T-helper 1 cell treated with Interleukin-12 subunit alpha and Interleukin-12 subunit beta and Interleukin-4 antibody, amounts not matched to agents 30 μg/mL and 1 μg/mL, for 36 hours (primary cell): ENCODE data around the gene WDR44.
"Not testable (repeated sequence)": the region's sequence is repeated elsewhere in the genome, so short reads cannot be mapped to it uniquely, and the experiment has no call there.

Experiments
- H3K27ac Mint-ChIP-seq: one replicate; pipeline ENCODE4 v1.8.0; 2021; ENCODE audit warnings: mild to moderate bottlenecking, mixed read lengths
- H3K27me3 Mint-ChIP-seq: one replicate; pipeline ENCODE4 v1.8.0; 2021; ENCODE audit warnings: low read depth, mixed read lengths
- H3K36me3 Mint-ChIP-seq: one replicate; pipeline ENCODE4 v1.8.0; 2021; ENCODE audit warnings: low read depth, mixed read lengths
- H3K4me1 Mint-ChIP-seq: one replicate; pipeline ENCODE4 v1.8.0; 2021; ENCODE audit warnings: low read depth, mixed read lengths
- H3K4me3 Mint-ChIP-seq: one replicate; pipeline ENCODE4 v1.8.0; 2021; ENCODE audit warnings: mild to moderate bottlenecking, moderate library complexity, mixed read lengths
- H3K9me3 Mint-ChIP-seq: one replicate; pipeline ENCODE4 v1.8.0; 2021; ENCODE audit warnings: mixed read lengths

WDR44 gene

DNA sequence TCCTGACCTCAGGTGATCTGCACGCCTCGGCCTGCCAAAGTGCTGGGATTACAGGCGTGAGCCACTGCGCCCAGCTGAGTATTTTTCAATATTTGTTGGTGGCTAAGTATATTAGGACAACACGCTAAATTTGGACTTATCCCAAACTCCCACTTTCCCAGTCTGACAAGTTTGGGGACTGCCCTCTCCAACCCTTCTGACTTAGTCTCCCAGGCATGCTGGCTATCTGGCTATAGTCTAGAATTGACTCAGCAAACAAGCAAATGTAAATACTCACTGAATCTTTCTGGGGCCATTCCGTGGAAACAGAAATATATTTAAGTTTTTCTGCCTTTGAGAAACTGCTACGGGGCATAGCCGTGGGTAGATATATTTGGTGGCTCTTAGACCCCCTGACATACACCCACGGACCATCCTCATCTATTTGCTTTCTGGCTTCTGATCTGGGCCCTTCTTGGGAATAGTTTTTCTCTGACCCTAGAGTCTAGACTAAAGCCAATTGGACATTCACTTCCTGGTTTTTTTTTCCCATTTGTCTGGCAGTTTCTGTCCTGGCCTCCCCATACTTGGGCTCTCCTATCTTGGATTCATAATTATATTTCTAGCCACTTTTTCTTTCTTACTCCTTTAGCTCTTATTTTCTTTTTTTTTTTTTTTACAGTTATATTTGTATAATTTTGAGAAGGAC lies 138.5 kb downstream of the WDR44 start:
- Mint-ChIP-seq H3K4me3 (no peak overlapping the region), H3K9me3 (no peaks in the 10 kb centered on the region), H3K27me3 (no peaks in the 10 kb centered on the region), H3K4me1 (no peaks in the 10 kb centered on the region), H3K27ac (no peak overlapping the region), H3K36me3 (no peaks in the 10 kb centered on the region)

DNA sequence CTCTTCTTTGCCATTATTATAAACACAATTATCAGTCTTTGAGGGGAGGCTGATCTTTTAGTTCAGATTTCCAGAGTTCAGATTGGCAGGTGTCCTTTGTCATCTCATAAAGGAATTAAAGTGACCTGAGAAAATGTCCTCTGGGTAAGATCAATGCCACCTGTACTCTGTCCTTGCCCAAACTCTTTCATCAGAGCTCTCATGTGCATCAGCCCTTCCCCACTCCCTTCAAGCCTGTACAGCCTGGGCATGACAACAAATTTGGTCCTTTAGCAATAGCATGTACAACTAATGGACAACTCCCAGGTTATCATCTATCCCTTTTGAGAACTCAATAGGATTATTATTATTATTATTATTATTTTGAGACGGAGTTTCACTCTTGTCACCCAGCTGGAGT lies 140.8 kb downstream of the WDR44 start:
- H3K27me3 Mint-ChIP-seq, H3K27ac Mint-ChIP-seq, H3K9me3 Mint-ChIP-seq, H3K36me3 Mint-ChIP-seq, H3K4me3 Mint-ChIP-seq, H3K4me1 Mint-ChIP-seq: not testable (repeated sequence)

DNA sequence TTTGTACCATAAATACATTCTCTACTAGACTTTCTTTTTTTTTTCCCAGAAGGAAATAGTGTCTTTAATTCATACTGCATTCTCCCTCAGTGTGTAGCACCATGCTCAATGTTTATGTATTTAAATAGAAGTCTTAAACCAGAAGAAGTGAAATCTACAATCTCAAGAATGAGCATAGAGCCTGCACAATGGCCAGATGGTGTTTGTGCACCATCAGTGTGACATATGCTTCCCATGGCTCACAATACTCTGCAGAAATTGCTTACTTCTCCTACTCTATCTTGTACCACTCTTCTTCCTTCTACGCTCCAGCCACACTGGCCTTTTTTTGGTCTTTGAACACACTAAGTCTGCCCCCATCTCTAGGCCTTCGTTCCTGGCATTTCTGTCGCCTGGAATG lies 147.1 kb downstream of the WDR44 start:
- H3K4me1 Mint-ChIP-seq, result peaks cover 9% of the 10 kb centered on the region
- no peaks in the 10 kb centered on the region for H3K9me3 Mint-ChIP-seq
- no peak overlapping the region for H3K27ac Mint-ChIP-seq
- H3K36me3 Mint-ChIP-seq, result peaks cover 1% of the 10 kb centered on the region
- no peak overlapping the region for H3K4me3 Mint-ChIP-seq
- no peaks in the 10 kb centered on the region for H3K27me3 Mint-ChIP-seq

DNA sequence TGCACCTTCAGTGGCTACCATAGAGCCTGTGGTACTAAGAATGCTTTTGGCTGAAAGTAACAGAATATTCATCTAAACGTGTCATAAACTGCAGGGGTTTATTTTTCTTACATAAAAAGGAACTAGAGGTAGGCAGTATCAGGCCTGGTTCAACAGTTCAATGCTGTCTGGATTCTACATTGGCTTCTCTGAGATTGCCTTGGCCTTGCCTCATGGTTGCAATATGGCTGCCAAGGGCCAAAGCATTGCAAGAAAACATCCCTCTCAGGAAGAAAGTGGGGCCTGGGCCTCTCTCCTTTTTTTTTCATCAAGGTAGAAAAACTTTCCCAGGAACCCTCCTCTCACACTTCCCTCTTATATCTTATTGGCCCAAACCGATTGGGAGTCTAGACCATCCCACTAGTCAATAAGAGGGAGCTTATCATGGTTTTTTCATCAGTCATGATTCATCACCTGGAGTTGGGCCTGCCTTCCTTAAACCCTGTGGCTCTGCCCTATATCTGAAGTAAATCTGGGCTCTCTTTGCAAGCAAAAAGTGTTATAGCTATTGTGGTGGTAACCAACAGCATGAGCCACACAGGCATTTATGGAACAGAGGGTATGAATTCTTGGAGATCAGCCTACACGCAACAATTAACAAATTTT lies 147.9 kb downstream of the WDR44 start:
- peaks cover 2% of the 10 kb centered on the region for H3K36me3 Mint-ChIP-seq
- no peaks in the 10 kb centered on the region for H3K27me3 Mint-ChIP-seq
- H3K4me3 Mint-ChIP-seq, result no peak overlapping the region
- H3K9me3 Mint-ChIP-seq, result no peaks in the 10 kb centered on the region
- H3K27ac Mint-ChIP-seq, result no peak overlapping the region
- peaks cover 13% of the 10 kb centered on the region for H3K4me1 Mint-ChIP-seq

DNA sequence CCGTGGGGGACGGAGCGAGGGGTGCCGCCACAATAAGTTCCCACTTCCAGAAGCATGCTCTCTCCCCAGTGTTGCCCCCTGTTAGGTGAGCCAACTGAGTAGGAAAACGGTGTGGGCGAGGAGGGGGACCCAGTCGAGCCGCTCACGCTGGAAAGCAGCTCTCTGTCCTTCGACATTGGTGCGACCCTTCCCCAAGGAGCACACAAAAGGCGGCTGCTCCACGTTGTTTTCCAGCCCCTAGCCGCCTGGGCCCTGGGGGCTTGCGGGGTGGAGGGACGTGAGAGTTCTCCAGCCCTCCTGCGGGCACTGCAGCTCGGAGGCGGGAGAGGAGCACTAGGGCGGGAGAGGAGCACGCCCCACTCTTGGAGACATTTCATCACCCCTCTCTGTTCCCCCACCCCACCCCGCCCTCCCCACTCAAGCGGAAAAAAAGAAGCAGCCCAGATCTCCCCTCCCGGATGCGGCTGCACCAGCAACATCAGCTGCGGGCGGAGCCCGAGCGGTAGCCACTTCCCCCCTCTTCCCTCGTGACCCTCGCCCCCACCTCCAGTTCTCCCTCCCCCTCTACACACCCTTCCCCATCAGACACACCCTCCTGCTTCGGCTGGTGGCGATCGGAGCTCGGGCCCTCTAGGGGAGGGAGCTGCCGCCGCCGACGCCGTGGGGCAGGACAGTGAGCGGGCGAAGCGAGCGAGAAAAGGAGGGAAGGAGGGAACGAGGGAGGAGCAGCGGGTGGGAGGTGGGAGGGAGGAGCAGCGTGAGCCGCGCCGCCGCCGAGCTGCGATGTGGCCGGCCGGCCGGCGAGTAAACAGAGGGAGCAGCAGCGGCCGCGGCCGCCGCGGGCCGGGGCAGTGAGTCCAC lies 149.4 kb downstream of the WDR44 start, which contains the start of gene DOCK11:
Gene DOCK11, plus strand, starts transcription at position 755 of the 861 bp plus-strand sequence. CDS start 157 bp downstream, outside the sequence.
- Mint-ChIP-seq H3K36me3 (peaks cover 6% of the 10 kb centered on the region), H3K27me3 (no peaks in the 10 kb centered on the region), H3K9me3 (no peaks in the 10 kb centered on the region), H3K27ac (peak within 1 kb of the TSS; percentile 98), H3K4me3 (peak within 1 kb of the TSS; percentile 99), H3K4me1 (peaks cover 18% of the 10 kb centered on the region)

DNA sequence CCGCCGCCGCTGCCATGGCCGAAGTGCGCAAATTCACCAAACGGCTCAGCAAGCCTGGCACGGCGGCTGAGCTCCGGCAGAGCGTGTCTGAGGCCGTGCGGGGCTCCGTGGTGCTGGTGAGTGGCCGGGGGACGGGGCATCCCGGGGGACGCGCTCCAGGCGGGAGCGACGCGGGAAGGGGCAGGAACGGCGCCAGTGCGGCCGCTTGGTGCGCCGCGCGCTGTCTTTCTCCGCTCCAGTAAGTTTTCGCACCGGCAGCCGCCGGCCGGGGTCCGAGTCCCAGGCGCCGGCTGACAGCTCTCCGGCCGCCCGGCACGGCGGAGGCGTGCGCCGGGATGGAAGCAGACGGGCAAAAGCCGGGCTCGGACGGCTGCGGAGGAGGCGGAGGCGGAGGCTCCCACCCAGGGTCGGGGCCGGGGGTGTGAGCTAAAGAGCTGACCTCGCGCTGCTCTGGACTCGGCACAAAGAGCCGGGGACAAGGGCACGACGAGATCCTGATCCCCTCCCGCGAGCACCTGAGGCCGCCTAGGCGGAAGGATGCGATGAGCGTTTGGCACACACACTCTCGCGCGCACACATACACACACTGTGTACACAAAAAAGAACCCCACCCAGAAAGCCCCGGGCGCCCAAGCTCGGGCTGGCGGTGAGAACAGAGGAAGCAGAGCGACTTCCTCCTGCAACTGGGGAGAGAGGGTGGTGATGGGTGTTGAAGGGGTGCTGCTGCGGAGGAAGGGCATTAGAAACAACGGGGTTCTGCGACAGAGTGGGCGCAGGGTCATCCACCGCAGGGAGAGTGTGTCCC lies 150.3 kb downstream of the WDR44 start:
- Mint-ChIP-seq H3K27ac (peak overlapping the region; percentile 98), H3K4me3 (peak overlapping the region; percentile 99)

DNA sequence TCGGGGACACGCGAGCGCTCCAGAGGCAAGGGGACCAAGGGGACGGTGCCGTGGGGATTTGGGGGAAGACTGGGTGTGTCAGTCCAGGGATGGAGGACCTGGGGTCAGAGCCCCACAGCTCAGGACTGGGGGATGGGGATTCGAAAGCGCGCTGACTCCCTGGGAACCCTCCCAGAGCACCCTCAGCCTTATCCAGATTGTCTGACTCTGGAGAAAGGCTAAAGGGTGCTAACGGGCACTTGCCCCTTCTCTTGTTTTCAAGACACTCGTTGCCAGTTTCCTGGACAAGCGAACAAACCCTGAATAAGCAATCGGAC lies 150.8 kb downstream of the WDR44 start:
- peak overlapping the region; percentile 99 for H3K4me3 Mint-ChIP-seq
- peaks cover 6% of the 10 kb centered on the region for H3K36me3 Mint-ChIP-seq
- H3K27me3 Mint-ChIP-seq, result no peaks in the 10 kb centered on the region
- H3K9me3 Mint-ChIP-seq, result no peaks in the 10 kb centered on the region
- peaks cover 18% of the 10 kb centered on the region for H3K4me1 Mint-ChIP-seq
- H3K27ac Mint-ChIP-seq, result peak overlapping the region; percentile 98

More for the DNA sequence above, 150.3 kb downstream of the WDR44 start:
- Mint-ChIP-seq H3K36me3 (peaks cover 6% of the 10 kb centered on the region), H3K9me3 (no peaks in the 10 kb centered on the region), H3K27me3 (no peaks in the 10 kb centered on the region), H3K4me1 (peaks cover 18% of the 10 kb centered on the region)

DNA sequence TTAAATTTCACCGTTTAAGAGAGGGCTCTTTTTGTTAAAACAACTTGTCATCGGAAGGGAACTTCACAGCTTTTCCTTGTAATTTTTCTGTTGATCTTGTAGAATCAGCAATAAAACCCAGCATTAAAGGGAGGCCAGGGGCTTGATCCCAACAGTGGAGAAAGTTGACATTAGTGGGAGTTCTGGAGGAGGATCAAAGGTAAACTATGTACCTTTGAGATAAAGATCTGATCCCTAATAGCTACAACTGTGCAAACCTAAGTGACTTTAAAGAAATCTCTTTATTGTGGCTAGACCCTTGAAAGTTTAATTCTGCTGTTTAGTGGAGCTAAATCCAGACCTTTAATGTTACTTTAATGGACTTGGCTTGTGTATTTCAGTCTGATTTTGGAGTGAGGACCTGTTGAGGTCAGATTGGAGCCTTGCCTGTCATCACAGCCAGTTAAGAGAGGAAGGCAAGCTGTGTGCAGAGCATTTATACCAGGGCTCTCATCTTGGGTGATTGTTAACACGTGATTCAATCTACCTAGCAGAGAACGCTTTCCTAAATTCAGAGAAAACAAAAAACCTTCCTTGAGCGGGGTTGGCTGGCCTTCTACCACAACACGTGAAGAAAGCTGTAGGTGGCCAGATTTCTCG lies 151.4 kb downstream of the WDR44 start:
- Mint-ChIP-seq H3K27me3 (no peaks in the 10 kb centered on the region), H3K36me3 (peaks cover 6% of the 10 kb centered on the region), H3K4me3 (peak overlapping the region; percentile 99), H3K27ac (peak overlapping the region; percentile 98), H3K4me1 (peaks cover 24% of the 10 kb centered on the region), H3K9me3 (no peaks in the 10 kb centered on the region)

DNA sequence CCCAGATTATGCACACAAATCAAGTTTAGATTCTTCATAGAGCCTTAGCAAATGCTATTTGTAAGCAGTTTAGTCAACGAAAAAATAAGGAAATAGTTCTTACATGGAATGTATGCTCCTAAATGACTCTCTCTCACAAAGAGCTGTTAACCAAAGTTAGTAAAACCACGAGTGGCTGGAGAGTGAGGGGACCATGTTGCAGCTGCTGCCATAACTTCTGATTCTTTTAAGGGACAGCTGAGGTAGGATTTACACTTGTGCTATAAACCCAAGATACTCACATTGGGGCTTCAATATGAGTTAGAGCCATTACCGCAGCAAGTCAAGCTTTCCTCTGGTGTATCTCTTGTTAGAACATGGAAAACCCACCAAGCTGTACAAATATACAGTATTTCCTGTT lies 152.4 kb downstream of the WDR44 start:
- Mint-ChIP-seq H3K36me3 (peaks cover 8% of the 10 kb centered on the region), H3K9me3 (no peaks in the 10 kb centered on the region), H3K4me3 (peak overlapping the region; percentile 99), H3K27ac (no peak overlapping the region), H3K27me3 (no peaks in the 10 kb centered on the region), H3K4me1 (peaks cover 31% of the 10 kb centered on the region)

DNA sequence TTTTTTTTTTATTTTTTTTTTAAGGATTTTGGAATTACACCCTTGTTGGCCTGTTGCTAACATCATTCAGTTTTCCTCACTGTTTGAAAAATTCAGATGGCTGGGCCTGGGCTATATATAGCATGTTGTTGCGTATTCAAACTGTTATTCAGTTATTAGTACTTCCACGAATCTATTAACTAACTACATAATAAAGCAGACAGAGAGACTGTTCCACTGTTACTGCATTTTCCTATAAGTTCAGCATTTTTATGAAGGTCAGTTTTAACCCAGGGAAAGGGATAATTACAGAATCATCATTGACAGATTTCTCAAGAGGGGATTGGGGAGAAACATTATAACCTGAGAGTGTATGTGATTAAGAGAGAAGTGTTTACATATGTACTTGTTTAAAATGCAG lies 152.8 kb downstream of the WDR44 start:
- Mint-ChIP-seq H3K4me3 (peak overlapping the region; percentile 33), H3K4me1 (peaks cover 35% of the 10 kb centered on the region)

DNA sequence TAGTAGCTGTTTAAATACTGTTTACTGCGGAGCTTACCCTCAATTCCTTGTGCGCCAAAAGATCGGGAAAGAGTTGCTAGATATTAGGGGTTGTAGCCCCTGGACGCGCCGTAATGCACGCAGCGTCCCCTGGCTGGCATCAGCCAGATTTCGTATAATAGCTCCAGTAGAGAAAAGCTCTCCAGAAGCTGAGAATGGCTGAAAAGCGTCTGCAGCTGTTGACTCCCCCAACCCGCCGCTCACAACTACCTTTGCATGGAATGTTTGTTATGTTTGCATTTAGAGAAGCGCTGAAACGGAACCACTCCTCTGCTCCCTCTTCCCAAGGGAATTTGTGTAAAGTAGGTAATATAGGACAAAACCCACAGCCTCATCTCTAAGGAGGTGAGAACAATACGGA lies 153.4 kb downstream of the WDR44 start:
- Mint-ChIP-seq H3K27me3 (no peaks in the 10 kb centered on the region), H3K27ac (no peak overlapping the region), H3K9me3 (no peaks in the 10 kb centered on the region), H3K36me3 (peaks cover 11% of the 10 kb centered on the region), H3K4me1 (peaks cover 38% of the 10 kb centered on the region), H3K4me3 (peak overlapping the region; percentile 33)

More for the DNA sequence above, 152.8 kb downstream of the WDR44 start:
- H3K9me3 Mint-ChIP-seq, result no peaks in the 10 kb centered on the region
- no peak overlapping the region for H3K27ac Mint-ChIP-seq
- no peaks in the 10 kb centered on the region for H3K27me3 Mint-ChIP-seq
- peaks cover 11% of the 10 kb centered on the region for H3K36me3 Mint-ChIP-seq
